WTC11 (cell line): ENCODE measurements around the gene PRDX2. TPM values are rescaled to one million over a fixed set of nuclear protein-coding genes. Genes with fewer than 3 reads are reported as not detected.
A peak's percentile ranks its signal among the peaks of the same experiment; 100 is the strongest.

Experiments
- CBFB ChIP-seq: sonication (generic); formaldehyde crosslinking; IDR thresholded peaks from 2 replicates; pipeline ENCODE4 v1.8.1; 2022; ENCODE audit warnings: mild to moderate bottlenecking, low read depth, missing genetic modification reagents
- ELF4 ChIP-seq: sonication (generic); formaldehyde crosslinking; IDR thresholded peaks from 2 replicates; pipeline ENCODE4 v1.8.1; 2022; ENCODE audit warnings: low read depth, mild to moderate bottlenecking, moderate library complexity, missing genetic modification reagents
- ESRRA ChIP-seq: sonication (generic); formaldehyde crosslinking; IDR thresholded peaks from 2 replicates; pipeline ENCODE4 v1.8.1; 2022; ENCODE audit warnings: mild to moderate bottlenecking, missing genetic modification reagents, borderline replicate concordance
- FOXP1 ChIP-seq: sonication (generic); formaldehyde crosslinking; IDR thresholded peaks from 2 replicates; pipeline ENCODE4 v1.8.0; 2022; ENCODE audit warnings: missing genetic modification reagents, mild to moderate bottlenecking, moderate library complexity, borderline replicate concordance
- GABPB1 ChIP-seq: sonication (generic); formaldehyde crosslinking; IDR thresholded peaks from 2 replicates; pipeline ENCODE4 v1.8.1; 2023; ENCODE audit warnings: mild to moderate bottlenecking, missing genetic modification reagents
- HMGA2 ChIP-seq: fragments of 250-450 bp; sonication (Bioruptor Pico); IDR thresholded peaks from 2 replicates; pipeline ENCODE4 v1.4.0; 2021; ENCODE audit warnings: mild to moderate bottlenecking, moderate library complexity
- JUN ChIP-seq: sonication (generic); formaldehyde crosslinking; IDR thresholded peaks from 2 replicates; pipeline ENCODE4 v1.8.0; 2023; ENCODE audit warnings: mild to moderate bottlenecking, missing genetic modification reagents
- NFATC4 ChIP-seq: fragments of 250-450 bp; sonication (Bioruptor Pico); IDR thresholded peaks from 2 replicates; pipeline ENCODE4 v1.9.0; 2021; ENCODE audit warnings: mild to moderate bottlenecking
- NR3C1 ChIP-seq: sonication (generic); formaldehyde crosslinking; conservative IDR thresholded peaks from 2 replicates; pipeline ENCODE4 v1.8.1; 2023; ENCODE audit warnings: low read depth, mild to moderate bottlenecking, missing genetic modification reagents
- RELA ChIP-seq: sonication (generic); formaldehyde crosslinking; IDR thresholded peaks from 2 replicates; pipeline ENCODE4 v1.8.1; 2022; ENCODE audit warnings: missing genetic modification reagents, mild to moderate bottlenecking, borderline replicate concordance
- SMAD3 ChIP-seq: sonication (generic); formaldehyde crosslinking; IDR thresholded peaks from 2 replicates; pipeline ENCODE4 v1.8.0; 2022; ENCODE audit warnings: missing genetic modification reagents, mild to moderate bottlenecking, borderline replicate concordance
- TP53 ChIP-seq: sonication (generic); formaldehyde crosslinking; IDR thresholded peaks from 2 replicates; pipeline ENCODE4 v1.8.1; 2023; ENCODE audit warnings: mild to moderate bottlenecking, missing genetic modification reagents
- ZNF219 ChIP-seq: sonication (generic); formaldehyde crosslinking; IDR thresholded peaks from 2 replicates; pipeline ENCODE4 v1.8.0; 2023; ENCODE audit warnings: missing genetic modification reagents, mild to moderate bottlenecking, borderline replicate concordance
- ZNF423 ChIP-seq: fragments of 250-450 bp; sonication (Bioruptor Pico); IDR thresholded peaks from 2 replicates; pipeline ENCODE4 v2.1.2; 2022; ENCODE audit warnings: mild to moderate bottlenecking, moderate library complexity
- total RNA-seq: library from RNA; stranded (reverse); gene quantifications from 3 replicates; pipeline ENCODE4 v1.2.3, GENCODE V29; 2021
- TF ChIP-seq, protein P1 (sequence below): sonication (generic); formaldehyde crosslinking; IDR thresholded peaks from 2 replicates; pipeline ENCODE4 v1.8.0; 2023; ENCODE audit warnings: mild to moderate bottlenecking, missing genetic modification reagents
- TF ChIP-seq, protein P2 (sequence below): sonication (generic); formaldehyde crosslinking; IDR thresholded peaks from 2 replicates; pipeline ENCODE4 v1.8.1; 2023; ENCODE audit warnings: mild to moderate bottlenecking, missing genetic modification reagents
- TF ChIP-seq, protein P3 (sequence below): sonication (generic); formaldehyde crosslinking; IDR thresholded peaks from 2 replicates; pipeline ENCODE4 v1.8.0; 2023; ENCODE audit warnings: missing genetic modification reagents
- TF ChIP-seq, protein P4 (sequence below): sonication (generic); formaldehyde crosslinking; IDR thresholded peaks from 2 replicates; pipeline ENCODE4 v1.8.1; 2023; ENCODE audit warnings: mild to moderate bottlenecking, moderate library complexity, missing genetic modification reagents
- TF ChIP-seq, protein P5 (sequence below): sonication (generic); formaldehyde crosslinking; IDR thresholded peaks from 2 replicates; pipeline ENCODE4 v1.8.1; 2023; ENCODE audit warnings: mild to moderate bottlenecking, missing genetic modification reagents, moderate library complexity
- TF ChIP-seq, protein P6 (sequence below): fragments of 250-450 bp; sonication (Bioruptor Pico); IDR thresholded peaks from 2 replicates; pipeline ENCODE4 v1.9.0; 2021; ENCODE audit warnings: moderate library complexity, mild to moderate bottlenecking, inconsistent platforms, borderline replicate concordance

The PRDX2 gene
- total RNA-seq, 1 experiment from 2014 or later, result 378 TPM

DNA sequence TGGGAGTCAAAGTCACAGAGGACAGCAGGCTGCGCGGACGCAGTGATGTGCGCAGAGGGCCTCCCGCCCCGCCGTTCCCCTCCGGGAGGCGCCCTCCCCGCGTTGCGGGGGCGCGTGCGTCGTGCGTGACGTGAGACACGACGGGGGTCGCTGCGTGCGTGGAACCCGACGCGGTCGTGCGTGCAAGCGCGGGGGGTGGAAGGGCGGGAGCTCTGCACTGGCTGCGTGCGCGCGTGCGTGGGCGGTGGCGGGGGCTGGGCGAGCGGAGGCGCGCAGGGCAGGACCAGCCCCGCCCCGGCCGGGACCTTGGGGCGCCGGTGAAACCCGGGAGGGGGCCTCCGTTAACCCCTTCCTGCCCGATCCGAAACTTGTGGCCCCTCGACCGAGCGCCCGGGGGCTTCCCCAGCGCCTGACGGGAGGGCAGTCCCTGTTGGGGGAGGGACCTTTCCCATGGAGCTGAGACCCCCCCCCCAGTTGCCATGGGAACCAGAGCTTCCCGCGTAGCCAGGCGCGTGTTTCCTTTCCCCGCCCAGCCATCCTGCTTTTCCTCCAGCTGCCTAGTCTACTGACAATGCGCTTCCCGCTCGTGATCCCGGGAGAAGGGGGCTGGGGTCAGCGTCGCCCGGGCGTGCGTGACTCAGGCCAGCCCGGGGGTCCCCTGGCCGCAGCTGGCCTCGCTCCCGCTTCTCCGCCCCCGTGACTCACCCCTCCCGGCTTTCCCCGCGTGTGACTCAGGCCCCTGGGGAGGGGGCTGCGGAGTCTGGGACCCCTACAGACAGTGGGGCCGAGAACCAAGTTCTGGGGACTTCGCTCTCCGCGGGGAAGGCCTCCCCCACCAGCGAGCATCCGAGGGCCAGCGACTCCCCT, 18.9 kb downstream of the PRDX2 start (continued):
- TF ChIP-seq NFATC4 (CRISPR knock-in tag) (no peak), ELF4 (CRISPR knock-in tag) (no peak), SMAD3 (CRISPR knock-in tag) (no peak), HMGA2 (CRISPR knock-in tag) (no peak), ZNF423 (CRISPR knock-in tag) (peak; percentile 83), FOXP1 (CRISPR knock-in tag) (no peak), JUN (CRISPR knock-in tag) (no peak), TP53 (CRISPR knock-in tag) (no peak), ZNF219 (CRISPR knock-in tag) (peak; percentile 88), ESRRA (CRISPR knock-in tag) (no peak), GABPB1 (CRISPR knock-in tag) (no peak), RELA (CRISPR knock-in tag) (no peak), CBFB (CRISPR knock-in tag) (no peak), NR3C1 (CRISPR knock-in tag) (no peak)
- TF ChIP-seq, protein P1, sequence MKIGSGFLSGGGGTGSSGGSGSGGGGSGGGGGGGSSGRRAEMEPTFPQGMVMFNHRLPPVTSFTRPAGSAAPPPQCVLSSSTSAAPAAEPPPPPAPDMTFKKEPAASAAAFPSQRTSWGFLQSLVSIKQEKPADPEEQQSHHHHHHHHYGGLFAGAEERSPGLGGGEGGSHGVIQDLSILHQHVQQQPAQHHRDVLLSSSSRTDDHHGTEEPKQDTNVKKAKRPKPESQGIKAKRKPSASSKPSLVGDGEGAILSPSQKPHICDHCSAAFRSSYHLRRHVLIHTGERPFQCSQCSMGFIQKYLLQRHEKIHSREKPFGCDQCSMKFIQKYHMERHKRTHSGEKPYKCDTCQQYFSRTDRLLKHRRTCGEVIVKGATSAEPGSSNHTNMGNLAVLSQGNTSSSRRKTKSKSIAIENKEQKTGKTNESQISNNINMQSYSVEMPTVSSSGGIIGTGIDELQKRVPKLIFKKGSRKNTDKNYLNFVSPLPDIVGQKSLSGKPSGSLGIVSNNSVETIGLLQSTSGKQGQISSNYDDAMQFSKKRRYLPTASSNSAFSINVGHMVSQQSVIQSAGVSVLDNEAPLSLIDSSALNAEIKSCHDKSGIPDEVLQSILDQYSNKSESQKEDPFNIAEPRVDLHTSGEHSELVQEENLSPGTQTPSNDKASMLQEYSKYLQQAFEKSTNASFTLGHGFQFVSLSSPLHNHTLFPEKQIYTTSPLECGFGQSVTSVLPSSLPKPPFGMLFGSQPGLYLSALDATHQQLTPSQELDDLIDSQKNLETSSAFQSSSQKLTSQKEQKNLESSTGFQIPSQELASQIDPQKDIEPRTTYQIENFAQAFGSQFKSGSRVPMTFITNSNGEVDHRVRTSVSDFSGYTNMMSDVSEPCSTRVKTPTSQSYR, result peak; percentile 34; the same call in 1 of the 2 replicates
- TF ChIP-seq, protein P2, sequence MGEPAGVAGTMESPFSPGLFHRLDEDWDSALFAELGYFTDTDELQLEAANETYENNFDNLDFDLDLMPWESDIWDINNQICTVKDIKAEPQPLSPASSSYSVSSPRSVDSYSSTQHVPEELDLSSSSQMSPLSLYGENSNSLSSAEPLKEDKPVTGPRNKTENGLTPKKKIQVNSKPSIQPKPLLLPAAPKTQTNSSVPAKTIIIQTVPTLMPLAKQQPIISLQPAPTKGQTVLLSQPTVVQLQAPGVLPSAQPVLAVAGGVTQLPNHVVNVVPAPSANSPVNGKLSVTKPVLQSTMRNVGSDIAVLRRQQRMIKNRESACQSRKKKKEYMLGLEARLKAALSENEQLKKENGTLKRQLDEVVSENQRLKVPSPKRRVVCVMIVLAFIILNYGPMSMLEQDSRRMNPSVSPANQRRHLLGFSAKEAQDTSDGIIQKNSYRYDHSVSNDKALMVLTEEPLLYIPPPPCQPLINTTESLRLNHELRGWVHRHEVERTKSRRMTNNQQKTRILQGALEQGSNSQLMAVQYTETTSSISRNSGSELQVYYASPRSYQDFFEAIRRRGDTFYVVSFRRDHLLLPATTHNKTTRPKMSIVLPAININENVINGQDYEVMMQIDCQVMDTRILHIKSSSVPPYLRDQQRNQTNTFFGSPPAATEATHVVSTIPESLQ, result no peak
- TF ChIP-seq, protein P3, sequence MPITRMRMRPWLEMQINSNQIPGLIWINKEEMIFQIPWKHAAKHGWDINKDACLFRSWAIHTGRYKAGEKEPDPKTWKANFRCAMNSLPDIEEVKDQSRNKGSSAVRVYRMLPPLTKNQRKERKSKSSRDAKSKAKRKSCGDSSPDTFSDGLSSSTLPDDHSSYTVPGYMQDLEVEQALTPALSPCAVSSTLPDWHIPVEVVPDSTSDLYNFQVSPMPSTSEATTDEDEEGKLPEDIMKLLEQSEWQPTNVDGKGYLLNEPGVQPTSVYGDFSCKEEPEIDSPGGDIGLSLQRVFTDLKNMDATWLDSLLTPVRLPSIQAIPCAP (CRISPR knock-in tag), result no peak; the same call in 1 of the 2 replicates
- TF ChIP-seq, protein P4, sequence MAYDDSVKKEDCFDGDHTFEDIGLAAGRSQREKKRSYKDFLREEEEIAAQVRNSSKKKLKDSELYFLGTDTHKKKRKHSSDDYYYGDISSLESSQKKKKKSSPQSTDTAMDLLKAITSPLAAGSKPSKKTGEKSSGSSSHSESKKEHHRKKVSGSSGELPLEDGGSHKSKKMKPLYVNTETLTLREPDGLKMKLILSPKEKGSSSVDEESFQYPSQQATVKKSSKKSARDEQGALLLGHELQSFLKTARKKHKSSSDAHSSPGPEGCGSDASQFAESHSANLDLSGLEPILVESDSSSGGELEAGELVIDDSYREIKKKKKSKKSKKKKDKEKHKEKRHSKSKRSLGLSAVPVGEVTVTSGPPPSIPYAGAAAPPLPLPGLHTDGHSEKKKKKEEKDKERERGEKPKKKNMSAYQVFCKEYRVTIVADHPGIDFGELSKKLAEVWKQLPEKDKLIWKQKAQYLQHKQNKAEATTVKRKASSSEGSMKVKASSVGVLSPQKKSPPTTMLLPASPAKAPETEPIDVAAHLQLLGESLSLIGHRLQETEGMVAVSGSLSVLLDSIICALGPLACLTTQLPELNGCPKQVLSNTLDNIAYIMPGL (CRISPR knock-in tag), result 0 out of 2 replicates have a peak, but pooled peaks have one; percentile 13
- TF ChIP-seq, protein P5, sequence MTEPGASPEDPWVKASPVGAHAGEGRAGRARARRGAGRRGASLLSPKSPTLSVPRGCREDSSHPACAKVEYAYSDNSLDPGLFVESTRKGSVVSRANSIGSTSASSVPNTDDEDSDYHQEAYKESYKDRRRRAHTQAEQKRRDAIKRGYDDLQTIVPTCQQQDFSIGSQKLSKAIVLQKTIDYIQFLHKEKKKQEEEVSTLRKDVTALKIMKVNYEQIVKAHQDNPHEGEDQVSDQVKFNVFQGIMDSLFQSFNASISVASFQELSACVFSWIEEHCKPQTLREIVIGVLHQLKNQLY (CRISPR knock-in tag), result no peak
- TF ChIP-seq, protein P6, sequence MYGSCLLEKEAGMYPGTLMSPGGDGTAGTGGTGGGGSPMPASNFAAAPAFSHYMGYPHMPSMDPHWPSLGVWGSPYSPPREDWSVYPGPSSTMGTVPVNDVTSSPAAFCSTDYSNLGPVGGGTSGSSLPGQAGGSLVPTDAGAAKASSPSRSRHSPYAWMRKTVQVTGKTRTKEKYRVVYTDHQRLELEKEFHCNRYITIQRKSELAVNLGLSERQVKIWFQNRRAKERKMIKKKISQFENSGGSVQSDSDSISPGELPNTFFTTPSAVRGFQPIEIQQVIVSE, result no peak
